Activated CD8-positive, alpha-beta T cell treated with anti-CD3 and anti-CD28 coated beads, Interleukin-2, amount 10 ng/mL, durations not matched to agents 7 days and 5 days (primary cell): Measurements from ENCODE around the gene DDX39A. TPM values are rescaled to one million over a fixed set of nuclear protein-coding genes. Genes with fewer than 3 reads are reported as not detected.
"Not testable (repeated sequence)": the region's sequence is repeated elsewhere in the genome, so short reads cannot be mapped to it uniquely, and the experiment has no call there.

ENCODE experiments used
- ATAC-seq: fragments of 150-1000 bp; cut with Tn5 transposase; one replicate; pipeline ENCODE4 v1.10.0; 2021; ENCODE audit warnings: moderate library complexity
- CTCF ChIA-PET: fragments of 350-600 bp; sonication (Branson Sonifier 250); formaldehyde crosslinking; loops from one replicate; lab custom pipeline; 2021; ENCODE audit warnings: antibody characterized with exemption; lab: Charles Lee
- POLR2A ChIA-PET: fragments of 350-600 bp; sonication (Branson Sonifier 250); formaldehyde crosslinking; loops from one replicate; lab custom pipeline; 2021; ENCODE audit warnings: antibody characterized with exemption; lab: Charles Lee
- DNase-seq: peaks from one replicate; pipeline ENCODE4 v3.0.0-alpha.2; 2020
- H3K27ac Mint-ChIP-seq: one replicate; pipeline ENCODE4 v1.8.0; 2021; ENCODE audit warnings: mild to moderate bottlenecking, mixed read lengths
- H3K27me3 Mint-ChIP-seq: one replicate; pipeline ENCODE4 v1.8.0; 2021; ENCODE audit warnings: low read depth, mixed read lengths
- H3K36me3 Mint-ChIP-seq: one replicate; pipeline ENCODE4 v1.8.0; 2021; ENCODE audit warnings: low read depth, mixed read lengths
- H3K4me1 Mint-ChIP-seq: one replicate; pipeline ENCODE4 v1.8.0; 2021; ENCODE audit warnings: low read depth, mixed read lengths
- H3K4me3 Mint-ChIP-seq: one replicate; pipeline ENCODE4 v1.8.0; 2021; ENCODE audit warnings: mild to moderate bottlenecking, mixed read lengths
- H3K9me3 Mint-ChIP-seq: one replicate; pipeline ENCODE4 v1.8.0; 2022; ENCODE audit warnings: mixed read lengths; ENCODE audit not compliant: insufficient read depth
- total RNA-seq, 2 experiments: library from RNA; stranded (reverse); gene quantifications; one replicate each; pipeline ENCODE4 v1.2.3, GENCODE V29; 2021

DDX39A gene
- total RNA-seq, 2 experiments from 2014 or later, result 309 to 313 TPM

GRCh38 chr19:14406645-14407401 lies 12.3 kb downstream of the DDX39A start:
- Mint-ChIP-seq H3K27me3 (no peaks in the 10 kb centered on the region), H3K36me3 (peaks cover 81% of the 10 kb centered on the region), H3K4me3 (peak overlapping the region; percentile 1), H3K27ac (peak overlapping the region; percentile 43), H3K4me1 (peaks cover 37% of the 10 kb centered on the region), H3K9me3 (no peaks in the 10 kb centered on the region)
- ChIA-PET CTCF (interaction anchor here (1.0 to 9.9 kb wide), 21 partner anchors 8 to 271 kb away, joined by 3 to 123 read pairs (median 5); partner anchors contain the start of genes ADGRE5, ASF1B and DDX39A), POLR2A (interaction anchor here (0.7 to 5.1 kb wide), 11 partner anchors 8 to 270 kb away, joined by 3 to 49 read pairs (median 5); partner anchors contain the start of genes ADGRE5, ASF1B and DDX39A)
- no peak for DNase-seq
- no peak for ATAC-seq

GRCh38 chr19:14405758-14406644 lies 13.1 kb downstream of the DDX39A start:
- DNase-seq, result peak; percentile 91
- ChIA-PET POLR2A (interaction anchor here (0.6 to 5.1 kb wide), 15 partner anchors 9 to 1937 kb away, joined by 3 to 49 read pairs (median 5); partner anchors contain the start of genes ADGRE5, ASF1B and DDX39A), CTCF (interaction anchor here (0.7 to 9.9 kb wide), 24 partner anchors 9 to 270 kb away, joined by 3 to 123 read pairs (median 5); partner anchors contain the start of genes ADGRE5, ASF1B, DDX39A and PKN1)
- no peaks in the 10 kb centered on the region for H3K9me3 Mint-ChIP-seq
- peak; percentile 54 for ATAC-seq
- peak overlapping the region; percentile 77 for H3K27ac Mint-ChIP-seq
- H3K4me3 Mint-ChIP-seq, result no peak overlapping the region
- peaks cover 30% of the 10 kb centered on the region for H3K4me1 Mint-ChIP-seq
- H3K27me3 Mint-ChIP-seq, result no peaks in the 10 kb centered on the region
- peaks cover 81% of the 10 kb centered on the region for H3K36me3 Mint-ChIP-seq

- Mint-ChIP-seq H3K4me1 (peaks cover 26% of the 10 kb centered on the region), H3K27me3 (no peaks in the 10 kb centered on the region), H3K9me3 (no peaks in the 10 kb centered on the region), H3K4me3 (no peak overlapping the region), H3K27ac (peak overlapping the region; percentile 52), H3K36me3 (peaks cover 80% of the 10 kb centered on the region)
- POLR2A ChIA-PET, result interaction anchor here (1.1 to 5.1 kb wide), 9 partner anchors 10 to 92 kb away, joined by 3 to 49 read pairs (median 7); partner anchors contain the start of genes ADGRE5 and DDX39A
- no peak for DNase-seq
- CTCF ChIA-PET, result interaction anchor here (0.7 to 9.9 kb wide), 16 partner anchors 11 to 269 kb away, joined by 3 to 123 read pairs (median 6); partner anchors contain the start of genes ADGRE5, ASF1B and PKN1
- no peak for ATAC-seq
Measured at GRCh38 chr19:14405380-14405757, 13.8 kb downstream of the DDX39A start.

- Mint-ChIP-seq H3K27me3 (no peaks in the 10 kb centered on the region), H3K9me3 (no peaks in the 10 kb centered on the region), H3K36me3 (peaks cover 73% of the 10 kb centered on the region), H3K4me3 (no peak overlapping the region), H3K27ac (no peak overlapping the region), H3K4me1 (peaks cover 17% of the 10 kb centered on the region)
- POLR2A ChIA-PET, result interaction anchor here (1.2 to 5.1 kb wide), 6 partner anchors 9 to 41 kb away, joined by 3 to 49 read pairs (median 8); partner anchors contain the start of gene ADGRE5
- CTCF ChIA-PET, result interaction anchor here (0.7 to 9.9 kb wide), 9 partner anchors 11 to 268 kb away, joined by 3 to 123 read pairs (median 6); partner anchors contain the start of genes ADGRE5 and ASF1B
- DNase-seq (no peak), ATAC-seq (no peak)
Measured at GRCh38 chr19:14404312-14404711, 14.8 kb downstream of the DDX39A start.

GRCh38 chr19:14403145-14403930 lies 15.8 kb downstream of the DDX39A start:
- DNase-seq, ATAC-seq: not testable (repeated sequence)
- CTCF ChIA-PET, result interaction anchor here (1.0 to 9.9 kb wide), 3 partner anchors 17 to 40 kb away, joined by 3 to 123 read pairs (median 6); no protein-coding TSS in a partner anchor

GRCh38 chr19:14402332-14403144 lies 16.6 kb downstream of the DDX39A start:
- POLR2A ChIA-PET, result interaction anchor here (1.0 to 5.1 kb wide), 4 partner anchors 7 to 21 kb away, joined by 5 to 49 read pairs (median 10); partner anchors contain the start of gene ADGRE5
- Mint-ChIP-seq H3K4me3 (no peak overlapping the region), H3K27me3 (no peaks in the 10 kb centered on the region), H3K9me3 (no peaks in the 10 kb centered on the region), H3K4me1 (peaks cover 12% of the 10 kb centered on the region), H3K27ac (peak overlapping the region; percentile 33), H3K36me3 (peaks cover 68% of the 10 kb centered on the region)
- DNase-seq (no peak), ATAC-seq (no peak)
- CTCF ChIA-PET, result interaction anchor here (1.0 to 9.9 kb wide), 2 partner anchors 17 to 39 kb away, joined by 3 to 123 read pairs; no protein-coding TSS in a partner anchor

More at GRCh38 chr19:14403145-14403930, 15.8 kb downstream of the DDX39A start:
- POLR2A ChIA-PET, result interaction anchor here (1.4 to 5.1 kb wide), 4 partner anchors 8 to 21 kb away, joined by 4 to 49 read pairs (median 8); partner anchors contain the start of gene ADGRE5
- Mint-ChIP-seq H3K4me1 (peaks cover 13% of the 10 kb centered on the region), H3K36me3 (peaks cover 69% of the 10 kb centered on the region)
- not testable (repeated sequence) for H3K9me3 Mint-ChIP-seq, H3K27me3 Mint-ChIP-seq, H3K4me3 Mint-ChIP-seq, H3K27ac Mint-ChIP-seq

- ChIA-PET POLR2A (interaction anchor here (0.6 to 1.5 kb wide), 6 partner anchors 8 to 54 kb away, joined by 3 to 14 read pairs (median 4); partner anchors contain the start of gene ADGRE5), CTCF (interaction anchor here (1.1 to 9.9 kb wide), 3 partner anchors 20 to 265 kb away, joined by 3 to 123 read pairs (median 4); no protein-coding TSS in a partner anchor)
- no peak overlapping the region for H3K4me3 Mint-ChIP-seq
- no peaks in the 10 kb centered on the region for H3K9me3 Mint-ChIP-seq
- DNase-seq, result no peak
- H3K27ac Mint-ChIP-seq, result no peak overlapping the region
- H3K4me1 Mint-ChIP-seq, result peaks cover 10% of the 10 kb centered on the region
- no peak for ATAC-seq
- H3K27me3 Mint-ChIP-seq, result no peaks in the 10 kb centered on the region
- H3K36me3 Mint-ChIP-seq, result peaks cover 66% of the 10 kb centered on the region
Measured at GRCh38 chr19:14401468-14402195, 17.5 kb downstream of the DDX39A start.

GRCh38 chr19:14400951-14401431 lies 18.1 kb downstream of the DDX39A start:
- Mint-ChIP-seq H3K9me3 (no peaks in the 10 kb centered on the region), H3K27ac (no peak overlapping the region), H3K4me1 (peaks cover 8% of the 10 kb centered on the region), H3K27me3 (no peaks in the 10 kb centered on the region), H3K4me3 (no peak overlapping the region), H3K36me3 (peaks cover 67% of the 10 kb centered on the region)
- DNase-seq, result no peak
- ATAC-seq, result no peak
- CTCF ChIA-PET, result interaction anchor here (1.1 to 9.9 kb wide), 3 partner anchors 19 to 264 kb away, joined by 3 to 123 read pairs (median 4); no protein-coding TSS in a partner anchor
- POLR2A ChIA-PET, result interaction anchor here (1.2 to 1.5 kb wide), 4 partner anchors 8 to 53 kb away, joined by 3 to 14 read pairs (median 4); partner anchors contain the start of gene ADGRE5

GRCh38 chr19:14397168-14397567 lies 22.0 kb downstream of the DDX39A start:
- not testable (repeated sequence) for H3K27ac Mint-ChIP-seq, H3K4me1 Mint-ChIP-seq, H3K9me3 Mint-ChIP-seq, DNase-seq, ATAC-seq, H3K27me3 Mint-ChIP-seq, H3K4me3 Mint-ChIP-seq
- ChIA-PET POLR2A (interaction anchor here (2.9 kb wide), 1 partner anchor 8 kb away, joined by 11 read pairs; no protein-coding TSS in a partner anchor), CTCF (interaction anchor here (1.4 to 1.7 kb wide), 2 partner anchors 9 to 35 kb away, joined by 4 to 5 read pairs; no protein-coding TSS in a partner anchor)
- H3K36me3 Mint-ChIP-seq, result peaks cover 70% of the 10 kb centered on the region
